ENCODE results near the gene WDR43.

The WDR43 gene, protein sequence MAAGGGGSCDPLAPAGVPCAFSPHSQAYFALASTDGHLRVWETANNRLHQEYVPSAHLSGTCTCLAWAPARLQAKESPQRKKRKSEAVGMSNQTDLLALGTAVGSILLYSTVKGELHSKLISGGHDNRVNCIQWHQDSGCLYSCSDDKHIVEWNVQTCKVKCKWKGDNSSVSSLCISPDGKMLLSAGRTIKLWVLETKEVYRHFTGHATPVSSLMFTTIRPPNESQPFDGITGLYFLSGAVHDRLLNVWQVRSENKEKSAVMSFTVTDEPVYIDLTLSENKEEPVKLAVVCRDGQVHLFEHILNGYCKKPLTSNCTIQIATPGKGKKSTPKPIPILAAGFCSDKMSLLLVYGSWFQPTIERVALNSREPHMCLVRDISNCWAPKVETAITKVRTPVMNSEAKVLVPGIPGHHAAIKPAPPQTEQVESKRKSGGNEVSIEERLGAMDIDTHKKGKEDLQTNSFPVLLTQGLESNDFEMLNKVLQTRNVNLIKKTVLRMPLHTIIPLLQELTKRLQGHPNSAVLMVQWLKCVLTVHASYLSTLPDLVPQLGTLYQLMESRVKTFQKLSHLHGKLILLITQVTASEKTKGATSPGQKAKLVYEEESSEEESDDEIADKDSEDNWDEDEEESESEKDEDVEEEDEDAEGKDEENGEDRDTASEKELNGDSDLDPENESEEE

DNA sequence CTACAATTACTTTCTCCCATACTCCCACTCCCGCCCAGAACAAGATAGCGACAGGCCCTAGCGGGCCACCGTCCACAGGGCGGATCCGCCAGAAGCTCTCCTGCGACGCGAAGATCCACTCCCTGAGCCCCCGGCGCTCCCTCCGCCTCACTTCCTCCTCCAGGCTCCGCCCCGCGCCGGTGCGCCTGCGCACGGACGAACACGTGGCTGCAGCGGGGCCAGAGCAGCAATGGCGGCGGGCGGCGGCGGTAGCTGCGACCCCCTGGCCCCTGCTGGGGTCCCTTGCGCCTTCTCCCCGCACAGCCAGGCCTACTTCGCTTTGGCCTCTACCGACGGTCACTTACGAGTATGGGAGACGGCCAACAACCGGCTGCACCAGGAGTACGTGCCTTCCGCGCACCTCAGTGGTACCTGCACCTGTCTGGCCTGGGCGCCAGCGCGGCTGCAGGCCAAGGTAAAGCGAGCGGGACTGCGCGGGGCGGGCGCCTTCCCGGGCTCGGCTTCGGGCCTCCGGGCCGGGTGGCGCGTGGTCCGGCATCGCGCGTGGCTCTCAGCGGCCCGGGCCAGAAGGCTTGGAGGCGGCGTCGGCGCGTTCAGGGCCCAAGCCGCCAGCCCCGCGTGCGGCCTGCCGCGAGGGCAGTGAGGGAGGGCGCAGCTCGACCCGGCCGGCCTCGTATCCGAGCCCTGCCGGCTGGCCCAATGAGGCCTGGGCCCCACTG is at the start of gene WDR43:
Gene WDR43, plus strand, starts transcription at position 198 of the 719 bp plus-strand sequence. Its CDS starts 32 bp downstream, at position 230.
- peak; percentile 89 for DNase-seq

DNA sequence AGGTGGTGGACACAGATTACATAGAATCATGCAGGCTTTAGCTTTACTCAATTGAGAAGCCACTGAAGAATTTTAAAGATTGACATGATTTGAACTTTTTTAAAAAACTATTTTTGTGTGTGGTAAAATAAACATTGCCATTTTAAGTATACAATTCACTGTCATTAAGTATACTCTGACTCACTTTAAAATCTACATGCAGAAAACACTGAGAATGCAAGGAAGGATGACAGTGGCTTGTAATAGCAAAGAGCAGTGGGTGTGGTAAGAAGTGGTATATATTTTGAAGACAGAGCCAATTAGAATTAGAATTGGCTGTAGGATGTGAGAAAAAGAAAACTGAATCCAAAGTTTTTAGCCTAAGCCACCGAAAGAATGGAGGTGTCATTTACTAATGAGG is 39.3 kb upstream of the WDR43 start:
- DNase-seq, result no peak

DNA sequence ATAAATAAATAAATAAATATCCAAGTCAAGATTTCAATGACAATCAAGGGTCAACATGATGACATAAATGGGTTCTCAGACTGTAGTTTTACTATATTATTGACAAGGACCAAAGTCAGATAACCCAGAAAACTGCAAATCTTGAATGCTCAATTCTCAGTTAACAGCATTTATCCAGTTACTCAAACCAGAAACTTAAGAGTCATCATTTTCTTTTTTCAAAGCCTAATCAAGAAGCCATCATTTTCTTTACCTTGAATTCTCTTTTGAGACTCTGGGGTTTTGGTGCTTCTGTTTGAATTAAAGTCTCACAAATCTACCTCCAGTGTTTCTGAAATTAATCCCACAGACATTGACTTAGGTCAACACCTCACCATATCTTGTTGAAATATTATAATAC is 38.5 kb upstream of the WDR43 start:
- no peak for DNase-seq

DNA sequence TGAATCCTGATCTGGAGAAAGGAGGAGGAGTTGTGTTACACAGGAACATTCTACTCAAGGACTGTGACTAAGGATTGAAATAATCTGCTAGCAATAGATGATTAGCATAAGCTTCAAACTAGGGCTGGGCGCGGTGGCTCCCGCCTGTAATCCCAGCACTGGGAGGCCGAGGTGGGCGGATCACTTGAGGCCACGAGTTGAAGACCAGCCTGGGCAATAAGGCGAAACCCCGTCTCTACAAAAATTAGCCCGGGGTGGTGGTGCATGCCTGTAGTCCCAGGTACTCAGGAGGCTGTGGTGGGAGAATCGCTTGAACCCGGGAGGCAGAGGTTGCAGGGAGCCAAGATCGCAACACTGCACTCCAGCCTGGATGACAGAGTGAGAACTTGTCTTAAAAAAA is 25.9 kb upstream of the WDR43 start:
- DNase-seq, result no peak

DNA sequence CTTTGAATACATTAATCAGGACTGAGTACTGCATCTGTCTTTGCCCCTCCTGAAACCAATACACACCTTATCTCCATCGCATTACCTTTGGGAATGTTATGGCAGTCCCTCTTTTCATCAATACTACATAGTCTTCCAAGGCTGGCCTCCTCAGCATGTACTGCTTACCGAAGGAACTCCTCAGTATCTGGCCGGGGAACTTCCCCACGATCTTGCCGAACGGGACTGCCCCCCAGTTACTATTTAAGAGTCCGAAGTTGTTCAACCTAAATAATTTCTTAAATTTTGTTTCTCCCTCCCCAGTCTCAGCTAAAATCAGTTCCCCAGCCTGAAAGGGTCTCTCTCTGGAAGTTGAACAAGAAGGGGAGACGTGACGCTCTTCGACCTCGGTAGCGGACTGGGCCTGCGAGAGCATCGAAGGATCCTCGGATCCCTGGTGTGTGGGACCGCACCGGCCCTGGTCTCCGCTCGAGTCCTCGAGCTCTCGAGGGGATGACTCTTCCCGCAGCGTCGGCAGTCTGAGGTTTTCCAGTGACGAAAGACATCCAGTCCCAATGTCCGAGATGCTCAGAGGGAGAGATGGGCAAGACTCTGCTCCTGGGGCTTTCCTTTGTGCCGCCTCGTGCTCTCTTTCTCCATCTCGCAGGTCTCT is 24.8 kb upstream of the WDR43 start:
- DNase-seq, result no peak

DNA sequence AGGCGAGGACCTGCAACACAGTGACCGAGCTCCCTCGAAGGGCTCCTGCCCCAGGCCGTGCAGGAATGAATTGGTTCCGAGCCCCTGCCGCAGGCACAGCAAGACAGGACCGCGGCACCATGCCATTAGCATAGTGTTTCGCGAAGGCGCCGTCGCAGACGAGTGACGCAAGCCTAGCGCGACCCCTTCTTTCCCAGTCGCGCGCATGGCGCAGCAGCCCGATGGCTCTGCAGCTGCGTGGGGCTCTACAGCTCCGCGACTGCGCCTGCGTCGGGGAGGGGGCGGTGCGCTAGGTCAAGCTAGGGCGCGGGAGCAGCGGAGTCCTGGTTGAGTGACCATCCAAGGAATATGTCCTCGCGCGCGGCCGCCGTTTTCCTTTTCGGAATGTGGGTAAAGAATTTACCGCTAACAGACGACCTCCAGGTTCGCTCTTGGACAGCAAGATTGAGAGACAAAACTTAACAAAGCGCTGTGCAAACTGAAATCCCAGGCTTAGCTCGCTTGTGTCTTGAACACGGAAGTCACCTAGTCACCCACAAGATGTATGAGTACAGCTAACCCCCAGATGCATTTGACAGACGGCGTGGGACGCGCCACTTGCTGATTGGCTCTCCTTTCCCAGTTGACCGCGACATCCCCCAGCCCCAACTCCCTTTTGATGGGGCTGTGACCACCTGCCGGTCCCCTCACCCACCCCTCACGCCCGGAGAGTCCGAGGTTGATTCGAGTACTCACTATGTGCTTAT is 24.1 kb upstream of the WDR43 start, which contains the start of gene TRMT61B:
Gene TRMT61B, minus strand, starts transcription at position 164 of the 746 bp plus-strand sequence. Its CDS starts 32 bp downstream, at position 132.
- DNase-seq, result peak; percentile 83

DNA sequence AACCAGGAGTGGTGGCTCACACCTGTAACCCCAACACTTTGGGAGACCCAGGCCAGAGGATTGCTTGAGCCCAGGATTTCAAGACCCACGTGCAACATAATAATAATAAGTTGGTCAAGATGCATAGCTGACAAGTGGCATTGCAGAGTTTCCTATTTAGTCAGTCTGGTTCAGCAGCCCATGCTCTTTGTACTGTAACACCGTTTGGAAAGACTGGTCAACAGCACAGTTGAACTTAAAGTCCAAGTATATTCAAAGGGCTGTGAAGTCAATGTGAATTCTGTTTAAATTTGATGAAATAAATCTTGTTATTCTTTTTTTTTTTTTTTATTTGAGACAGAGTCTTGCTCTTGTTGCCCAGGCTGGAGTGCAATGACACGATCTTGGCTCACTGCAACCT is 22.8 kb upstream of the WDR43 start:
- no peak for DNase-seq

DNA sequence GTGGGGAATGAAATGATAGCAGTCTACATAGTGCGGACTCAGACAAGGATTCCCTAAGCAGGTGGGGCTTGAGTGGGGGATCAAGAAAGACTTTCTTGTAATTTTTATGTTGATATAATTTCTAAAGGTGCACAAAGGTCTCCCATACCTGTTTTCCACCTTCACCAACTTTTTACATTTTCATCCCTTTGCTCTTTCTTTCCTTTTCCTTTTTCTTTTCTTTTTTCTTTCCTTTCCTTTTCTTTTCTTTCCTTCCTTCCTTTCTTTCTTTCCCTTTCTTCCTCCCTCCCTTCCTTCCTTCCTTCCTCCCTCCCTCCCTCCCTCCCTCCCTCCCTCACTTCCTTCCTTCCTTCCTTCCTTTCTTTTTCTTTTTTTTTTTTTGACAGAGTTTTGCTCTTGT is 14.3 kb upstream of the WDR43 start:
- no peak for DNase-seq

DNA sequence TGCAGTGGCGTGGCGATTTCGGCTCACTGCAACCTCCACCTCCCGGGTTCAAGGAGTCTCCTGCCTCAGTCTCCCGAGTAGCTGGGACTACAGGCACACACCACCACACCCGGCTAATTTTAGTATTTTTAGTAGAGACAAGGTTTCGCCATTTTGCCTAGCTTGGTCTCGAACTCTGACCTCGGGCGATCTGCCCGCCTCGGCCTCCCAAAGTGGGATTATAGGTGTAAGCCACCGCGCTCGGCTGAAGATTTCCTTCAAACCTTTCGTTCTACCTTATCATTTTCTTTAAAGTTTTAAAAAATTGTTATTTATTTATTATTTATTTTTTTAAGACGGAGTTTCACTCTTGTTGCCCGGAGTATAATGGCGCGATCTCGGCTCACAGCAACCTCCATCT is 979 bp upstream of the WDR43 start:
- no peak for DNase-seq

DNA sequence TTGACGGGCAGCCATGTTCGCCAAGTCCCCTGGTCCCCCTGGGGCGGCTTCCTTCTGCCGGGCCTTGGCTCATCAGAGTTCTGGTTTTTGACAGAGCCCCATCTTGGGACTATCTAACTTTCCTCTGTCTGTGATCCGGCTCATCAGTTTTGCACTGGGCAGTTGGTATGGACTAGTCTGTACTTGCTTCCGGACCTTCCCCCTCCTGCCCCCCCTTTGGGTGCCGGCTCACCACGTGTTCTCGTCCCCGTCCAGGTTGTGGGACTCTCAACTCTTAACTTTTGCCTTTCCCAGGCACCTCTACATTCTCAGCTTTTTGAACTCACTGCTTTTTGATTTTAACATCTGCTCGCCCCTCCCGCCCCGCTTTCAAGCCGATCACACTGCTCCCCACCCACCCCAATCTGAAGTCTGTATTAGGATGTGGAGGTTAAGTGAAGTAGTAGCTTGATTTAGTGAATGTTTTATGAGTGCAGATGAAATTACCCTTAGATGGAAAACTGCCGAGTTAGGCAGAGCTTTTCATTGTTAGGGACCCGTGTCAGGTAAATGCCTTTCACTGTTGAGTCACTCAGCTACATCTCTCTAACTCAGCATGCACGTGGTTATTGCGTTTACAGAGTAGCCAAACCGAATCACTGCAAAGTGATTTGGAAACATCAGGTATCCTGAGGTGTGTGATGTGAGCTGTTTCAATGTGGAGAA is 874 bp downstream of the WDR43 start:
- DNase-seq, result no peak

DNA sequence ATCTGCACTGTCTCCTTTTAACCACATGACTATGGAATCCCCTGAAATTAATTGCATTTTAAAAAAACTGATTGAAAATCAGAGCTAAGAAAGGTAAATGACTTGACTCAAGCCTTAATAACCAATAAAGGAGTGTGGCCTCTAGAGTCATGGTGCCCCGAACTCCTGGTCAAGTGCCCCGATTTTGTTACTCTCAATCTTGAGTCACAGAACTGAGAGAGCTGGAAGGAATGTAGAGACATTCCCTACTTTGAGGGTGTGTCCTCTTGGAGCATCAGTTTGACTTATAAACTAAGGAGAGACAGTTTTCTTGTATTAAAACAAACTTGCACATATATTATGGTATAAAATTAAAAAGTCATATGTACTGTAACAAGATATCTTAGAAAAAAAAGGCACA is 2.4 kb downstream of the WDR43 start:
- DNase-seq, result no peak

DNA sequence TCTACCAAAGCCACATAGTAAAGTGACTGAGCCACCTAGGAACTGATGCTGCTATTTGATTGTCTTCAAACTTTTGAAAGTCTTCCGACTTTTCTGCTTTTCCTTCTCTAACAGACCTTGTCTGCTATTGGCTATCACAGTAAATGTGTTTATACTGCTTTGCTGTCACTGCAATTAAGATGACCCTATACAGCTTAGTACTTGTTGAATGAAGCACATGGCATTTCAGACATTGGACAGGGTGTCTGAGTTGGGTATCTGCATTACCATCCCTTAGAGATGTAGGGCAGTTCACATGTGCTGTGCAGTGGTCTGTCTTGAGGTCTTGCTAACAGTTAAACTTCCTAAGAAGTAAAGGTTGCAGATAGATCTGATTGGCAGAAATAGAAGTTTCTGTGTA is 3.6 kb downstream of the WDR43 start:
- DNase-seq, result no peak

DNA sequence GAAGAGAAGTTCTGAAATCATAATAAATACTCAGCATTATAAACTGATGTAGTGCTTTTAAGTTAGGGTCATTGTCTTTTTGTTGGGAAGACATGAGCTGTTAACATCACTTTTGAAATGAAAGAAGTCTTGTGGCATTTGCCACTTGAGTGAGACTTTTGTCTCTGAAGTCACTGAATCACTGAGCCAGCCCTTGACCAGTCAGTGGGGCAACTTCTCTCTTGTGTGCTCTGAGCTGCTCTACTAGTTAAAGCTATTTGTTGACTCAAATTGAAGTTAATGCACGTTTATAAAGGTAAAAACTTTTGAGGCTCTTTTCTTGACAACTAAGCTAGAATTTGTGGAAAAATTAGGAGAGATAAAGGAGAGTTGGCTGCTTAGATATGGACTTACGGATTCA is 6.7 kb downstream of the WDR43 start:
- DNase-seq, result no peak

DNA sequence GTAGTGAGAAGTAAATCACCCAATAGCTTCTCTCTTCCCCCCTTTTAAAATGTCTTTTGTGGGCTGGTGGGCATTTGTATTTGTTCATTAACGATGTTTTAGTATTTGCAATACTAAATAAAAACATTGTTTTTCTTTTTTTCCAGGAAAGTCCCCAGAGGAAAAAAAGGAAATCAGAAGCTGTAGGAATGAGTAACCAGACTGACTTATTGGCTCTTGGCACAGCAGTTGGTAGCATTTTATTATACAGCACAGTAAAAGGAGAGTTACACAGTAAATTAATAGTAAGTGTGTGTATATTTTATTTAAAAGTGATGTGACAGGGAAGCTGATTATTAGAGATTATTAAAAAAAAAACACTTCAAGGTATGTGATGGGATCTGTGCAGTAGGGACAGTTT is 7.4 kb downstream of the WDR43 start:
- no peak for DNase-seq

DNA sequence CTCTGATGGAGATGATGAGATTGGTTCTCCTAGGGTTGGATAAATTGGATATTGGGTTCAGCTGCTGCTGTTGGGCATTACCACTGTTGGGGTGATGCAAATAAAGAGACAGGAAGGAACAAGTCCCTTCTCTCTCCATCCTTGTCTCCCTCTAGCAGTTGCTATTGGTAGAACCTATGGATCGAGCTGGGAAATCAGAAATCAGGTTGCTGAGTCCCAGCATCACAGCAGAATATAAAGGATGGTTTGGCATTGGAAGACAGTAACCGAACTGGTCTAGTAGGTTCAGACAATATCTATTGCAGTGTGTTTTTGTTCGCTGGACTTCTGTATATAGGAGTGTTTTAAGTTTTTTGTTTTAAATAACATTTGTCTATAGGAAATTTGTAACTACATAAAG is 8.1 kb downstream of the WDR43 start:
- DNase-seq, result no peak

DNA sequence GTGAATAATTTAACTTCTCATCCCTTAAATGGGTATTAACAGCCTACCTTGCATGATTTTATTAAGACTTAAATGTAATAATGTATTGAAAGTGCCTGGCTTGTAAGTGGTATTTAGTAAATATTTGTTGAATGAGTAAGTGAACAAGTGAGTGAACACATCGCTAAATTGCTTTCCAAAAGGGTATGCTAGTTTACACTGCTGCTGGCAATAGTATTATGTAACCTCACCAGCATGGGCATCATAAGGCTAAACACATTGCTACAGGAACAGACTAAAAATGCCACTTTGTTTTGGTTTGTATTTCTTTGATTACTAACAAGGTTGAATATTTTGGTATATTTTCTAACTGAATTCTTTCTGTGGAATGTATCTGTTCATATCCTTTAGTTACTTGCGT is 9.8 kb downstream of the WDR43 start:
- no peak for DNase-seq

DNA sequence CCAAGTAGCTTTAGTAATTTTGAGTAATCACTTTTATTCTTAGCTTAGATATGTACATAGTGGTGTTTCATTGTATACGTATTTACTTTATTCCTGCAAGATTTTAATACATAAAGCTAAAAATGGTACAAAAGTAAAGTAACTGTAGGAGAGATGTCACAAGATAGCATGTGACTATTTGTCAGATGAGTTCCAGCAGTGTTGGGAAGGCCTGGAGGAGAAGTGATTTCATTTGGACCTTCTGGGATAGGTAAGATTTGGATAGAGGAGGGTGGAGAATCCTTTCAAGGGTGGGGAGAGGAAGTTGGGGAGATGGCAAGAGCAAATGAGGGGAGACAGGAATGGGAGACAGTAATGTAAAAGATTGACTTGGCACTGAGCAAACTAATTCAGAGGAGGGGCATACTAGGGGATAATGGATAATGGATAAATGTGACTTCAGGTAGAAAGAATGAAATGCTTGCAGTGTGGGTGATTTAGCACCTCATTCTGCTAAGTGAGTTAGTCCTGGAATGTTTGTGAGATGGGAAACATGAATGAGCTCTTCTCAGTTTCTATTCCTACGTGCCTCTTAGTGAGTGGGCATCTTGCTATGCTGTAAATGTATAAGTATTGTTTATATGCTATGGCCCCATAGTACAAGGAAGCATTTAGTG is 10.5 kb downstream of the WDR43 start:
- DNase-seq, result no peak

DNA sequence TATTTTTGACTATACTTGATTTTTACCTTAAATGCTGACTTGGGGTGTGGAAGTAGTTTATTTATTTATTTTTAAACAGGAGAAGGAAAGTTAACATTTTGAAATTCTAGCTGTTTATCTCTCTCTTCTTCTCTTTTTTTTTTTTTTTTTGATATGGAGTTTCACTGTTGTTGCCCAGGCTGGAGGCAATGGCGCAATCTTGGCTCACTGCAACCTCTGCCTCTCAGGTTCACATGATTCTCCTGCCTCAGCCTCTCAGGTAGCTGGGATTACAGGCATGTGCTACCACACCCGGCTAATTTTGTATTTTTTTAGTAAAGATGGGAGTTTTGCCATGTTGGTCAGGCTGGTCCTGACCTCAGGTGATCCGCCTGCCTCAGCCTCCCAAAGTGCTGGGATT is 11.1 kb downstream of the WDR43 start:
- DNase-seq, result no peak

DNA sequence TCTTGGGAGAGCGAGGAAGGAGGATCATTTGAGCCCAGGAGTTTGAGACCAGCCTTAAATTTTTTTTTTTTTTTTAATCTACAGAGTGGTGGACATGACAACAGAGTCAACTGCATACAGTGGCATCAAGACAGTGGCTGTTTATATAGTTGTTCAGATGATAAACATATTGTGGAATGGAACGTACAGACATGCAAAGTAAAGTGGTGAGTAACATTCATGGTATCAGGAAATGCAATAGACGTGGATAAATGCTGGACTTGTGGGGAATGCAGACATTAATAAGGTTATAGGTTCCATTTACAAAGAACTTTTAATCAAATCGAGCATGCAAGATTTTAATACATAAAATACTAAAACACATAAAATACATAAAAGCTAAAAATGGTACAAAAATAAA is 11.9 kb downstream of the WDR43 start:
- no peak for DNase-seq

DNA sequence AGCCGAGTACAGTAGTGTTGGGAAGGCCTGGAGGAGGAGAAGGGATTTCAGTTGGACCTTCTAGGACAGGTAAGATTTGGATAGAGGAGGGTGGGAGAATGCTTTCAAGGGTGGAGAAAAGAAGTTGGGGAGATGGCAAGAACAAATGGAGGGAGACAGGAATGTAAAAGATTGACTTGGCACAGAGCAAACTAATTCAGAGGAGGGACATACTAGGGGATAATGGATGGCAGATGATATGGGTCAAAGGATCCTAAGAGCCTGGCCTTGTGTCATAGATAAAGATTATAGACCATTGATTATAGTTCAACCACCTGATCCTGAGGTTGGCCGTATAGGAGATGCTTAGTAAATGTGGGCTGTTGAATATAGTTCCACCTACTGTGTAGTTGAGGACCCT is 12.4 kb downstream of the WDR43 start:
- DNase-seq, result no peak

DNA sequence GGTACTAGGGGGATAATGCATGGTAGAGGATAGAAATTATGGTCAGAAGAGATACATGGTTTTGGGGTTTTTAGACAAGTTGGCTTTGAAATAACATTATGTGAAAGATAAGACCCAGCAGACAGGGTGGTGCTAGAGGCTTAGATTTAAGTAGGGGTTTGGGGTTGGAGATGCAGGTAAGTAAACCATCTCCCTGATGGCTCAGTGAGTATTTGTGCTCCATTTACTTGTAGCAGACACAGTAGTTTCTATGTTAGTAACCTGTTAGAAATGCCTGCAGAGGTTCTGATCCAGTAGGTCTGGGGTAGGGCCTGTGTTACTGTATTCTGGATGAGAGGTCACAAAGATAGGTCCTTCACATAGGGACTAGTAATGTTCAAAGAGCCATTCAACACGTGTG is 13.7 kb downstream of the WDR43 start:
- DNase-seq, result no peak
